Glutamatergic neuron (in vitro differentiated cells): ENCODE data around the gene CRACR2B. TPM values are rescaled to one million over a fixed set of nuclear protein-coding genes. Genes with fewer than 3 reads are reported as not detected.

Source experiments
- DNase-seq: peaks from one replicate; pipeline ENCODE4 v3.0.0; 2022
- H3K27ac Mint-ChIP-seq: one replicate; pipeline ENCODE4 v1.8.0; 2020; ENCODE audit warnings: mild to moderate bottlenecking, mixed read lengths, inconsistent platforms; ENCODE audit not compliant: unreplicated experiment
- H3K27me3 Mint-ChIP-seq: one replicate; pipeline ENCODE4 v1.8.0; 2020; ENCODE audit warnings: mild to moderate bottlenecking, moderate library complexity, mixed read lengths, inconsistent platforms; ENCODE audit not compliant: unreplicated experiment
- H3K36me3 Mint-ChIP-seq: one replicate; pipeline ENCODE4 v1.8.0; 2020; ENCODE audit warnings: mild to moderate bottlenecking, mixed read lengths, inconsistent platforms; ENCODE audit not compliant: unreplicated experiment
- H3K4me1 Mint-ChIP-seq: one replicate; pipeline ENCODE4 v1.8.0; 2020; ENCODE audit warnings: mild to moderate bottlenecking, low read depth, mixed read lengths, inconsistent platforms; ENCODE audit not compliant: unreplicated experiment
- H3K4me3 Mint-ChIP-seq: one replicate; pipeline ENCODE4 v1.8.0; 2020; ENCODE audit warnings: mild to moderate bottlenecking, mixed read lengths, inconsistent platforms; ENCODE audit not compliant: unreplicated experiment
- H3K9me3 Mint-ChIP-seq: one replicate; pipeline ENCODE4 v1.8.0; 2020; ENCODE audit warnings: mild to moderate bottlenecking, moderate library complexity, mixed read lengths, inconsistent platforms; ENCODE audit not compliant: unreplicated experiment
- total RNA-seq: library from RNA; stranded (reverse); fragmentation: NEBNext Ultra II Directional; extraction: Animal tissue kit (Norgen Biotek cat#: 25700); gene quantifications from one replicate; pipeline ENCODE4 v1.2.1, GENCODE V29; 2021; ENCODE audit not compliant: unreplicated experiment
- TF ChIP-seq, protein P1 (sequence below): fragments of 200-600 bp; sonication (generic); IDR thresholded peaks from one replicate; pipeline ENCODE4 v1.5.0; 2021; ENCODE audit not compliant: partially characterized antibody, unreplicated experiment

CRACR2B gene
- total RNA-seq, 1 donor from 2014 or later = 19.7 TPM

DNA sequence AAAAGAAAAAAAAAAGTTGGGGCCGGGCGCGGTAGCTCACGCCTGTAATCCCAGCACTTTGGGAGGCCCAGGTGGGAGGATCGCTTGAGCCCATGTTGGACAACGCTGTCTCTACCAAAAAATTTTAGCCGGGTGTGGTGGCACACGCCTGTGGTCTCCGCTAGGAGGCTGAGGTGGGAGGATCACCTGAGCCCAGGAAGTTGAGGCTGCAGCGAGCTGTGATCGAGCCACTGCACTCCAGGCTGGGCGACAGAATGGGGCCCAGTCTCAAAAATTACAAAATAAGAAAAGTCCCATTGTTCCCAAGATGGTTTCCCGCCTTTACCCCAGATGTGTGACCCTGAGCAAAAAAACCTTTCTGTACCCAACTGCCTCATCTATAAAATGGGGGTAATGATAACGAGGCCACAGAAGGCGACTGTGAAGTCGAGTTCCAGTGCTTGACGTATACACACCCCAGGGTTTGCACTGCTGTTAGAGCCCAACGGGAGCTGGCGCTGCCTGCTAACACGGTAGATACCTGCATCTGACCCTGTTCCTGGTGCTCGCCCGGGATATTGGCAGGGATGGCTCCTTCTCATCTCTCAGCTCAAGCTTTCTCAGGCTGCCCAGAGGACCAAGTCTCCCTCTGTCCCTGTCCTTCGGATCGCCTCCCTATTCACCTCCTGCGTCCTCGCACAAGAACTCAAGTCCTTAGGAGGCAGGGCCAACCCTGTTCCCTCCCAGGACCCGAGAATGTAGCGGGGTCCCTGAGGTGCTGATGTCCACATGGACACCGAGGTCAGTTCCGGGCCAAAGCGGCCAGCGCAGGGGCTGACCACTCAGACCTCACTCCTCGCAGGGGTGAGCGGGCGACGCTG is 19.1 kb upstream of the CRACR2B start:
- H3K4me3 Mint-ChIP-seq = peak overlapping the region; percentile 96
- TF ChIP-seq, protein P1, sequence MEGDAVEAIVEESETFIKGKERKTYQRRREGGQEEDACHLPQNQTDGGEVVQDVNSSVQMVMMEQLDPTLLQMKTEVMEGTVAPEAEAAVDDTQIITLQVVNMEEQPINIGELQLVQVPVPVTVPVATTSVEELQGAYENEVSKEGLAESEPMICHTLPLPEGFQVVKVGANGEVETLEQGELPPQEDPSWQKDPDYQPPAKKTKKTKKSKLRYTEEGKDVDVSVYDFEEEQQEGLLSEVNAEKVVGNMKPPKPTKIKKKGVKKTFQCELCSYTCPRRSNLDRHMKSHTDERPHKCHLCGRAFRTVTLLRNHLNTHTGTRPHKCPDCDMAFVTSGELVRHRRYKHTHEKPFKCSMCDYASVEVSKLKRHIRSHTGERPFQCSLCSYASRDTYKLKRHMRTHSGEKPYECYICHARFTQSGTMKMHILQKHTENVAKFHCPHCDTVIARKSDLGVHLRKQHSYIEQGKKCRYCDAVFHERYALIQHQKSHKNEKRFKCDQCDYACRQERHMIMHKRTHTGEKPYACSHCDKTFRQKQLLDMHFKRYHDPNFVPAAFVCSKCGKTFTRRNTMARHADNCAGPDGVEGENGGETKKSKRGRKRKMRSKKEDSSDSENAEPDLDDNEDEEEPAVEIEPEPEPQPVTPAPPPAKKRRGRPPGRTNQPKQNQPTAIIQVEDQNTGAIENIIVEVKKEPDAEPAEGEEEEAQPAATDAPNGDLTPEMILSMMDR = no peak
- DNase-seq = no peak
- peaks cover 14% of the 10 kb centered on the region for H3K27me3 Mint-ChIP-seq
- H3K27ac Mint-ChIP-seq = peak overlapping the region; percentile 98
- H3K36me3 Mint-ChIP-seq = no peaks in the 10 kb centered on the region
- peaks cover 15% of the 10 kb centered on the region for H3K4me1 Mint-ChIP-seq
- H3K9me3 Mint-ChIP-seq = peaks cover 14% of the 10 kb centered on the region

DNA sequence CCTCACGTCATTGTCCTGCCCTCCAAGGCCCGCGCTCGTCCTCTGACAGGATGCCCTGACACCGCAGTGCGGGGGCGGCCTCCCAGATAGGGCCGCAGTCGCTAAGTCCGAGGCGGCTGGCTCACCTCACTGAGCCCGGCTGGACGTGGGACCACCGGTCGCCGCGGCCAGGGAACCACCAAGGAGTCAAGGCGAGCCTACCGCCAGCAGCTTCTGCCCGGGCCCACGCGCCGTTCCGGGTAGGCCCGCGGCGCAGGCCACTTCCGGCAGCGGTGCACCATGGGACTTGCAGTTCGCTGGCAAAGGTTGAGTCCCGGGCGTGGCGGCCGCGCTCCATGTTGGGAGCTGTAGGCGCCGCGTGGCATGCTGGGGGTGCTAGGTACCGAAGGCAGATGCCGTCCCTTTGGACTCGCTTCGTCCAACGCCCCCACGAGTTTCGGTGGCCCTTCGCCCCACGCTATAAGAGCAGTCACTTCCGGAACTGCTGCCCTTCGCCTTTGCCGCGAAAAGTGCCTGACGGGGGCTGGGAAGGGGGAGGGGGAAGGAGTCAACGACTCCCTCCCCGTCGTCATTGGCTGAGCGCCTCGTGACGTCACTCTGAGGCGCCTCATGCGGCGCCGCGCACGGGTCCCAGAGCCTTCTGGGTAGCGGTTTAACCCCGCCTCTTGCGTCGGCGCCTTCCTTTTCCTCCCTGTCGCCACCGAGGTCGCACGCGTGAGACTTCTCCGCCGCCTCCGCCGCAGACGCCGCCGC is 18.3 kb upstream of the CRACR2B start, which contains the start of gene RPLP2:
RPLP2 (plus strand) TSS at position 681 of the 753 bp plus-strand sequence. CDS start 268 bp downstream, outside the sequence.
- Mint-ChIP-seq H3K27ac (peak within 1 kb of the TSS; percentile 98), H3K9me3 (peaks cover 13% of the 10 kb centered on the region), H3K36me3 (no peaks in the 10 kb centered on the region), H3K27me3 (peaks cover 14% of the 10 kb centered on the region), H3K4me1 (peaks cover 15% of the 10 kb centered on the region), H3K4me3 (peak within 1 kb of the TSS; percentile 96)
- peak; percentile 97 for DNase-seq
- TF ChIP-seq, protein P1 = no peak

DNA sequence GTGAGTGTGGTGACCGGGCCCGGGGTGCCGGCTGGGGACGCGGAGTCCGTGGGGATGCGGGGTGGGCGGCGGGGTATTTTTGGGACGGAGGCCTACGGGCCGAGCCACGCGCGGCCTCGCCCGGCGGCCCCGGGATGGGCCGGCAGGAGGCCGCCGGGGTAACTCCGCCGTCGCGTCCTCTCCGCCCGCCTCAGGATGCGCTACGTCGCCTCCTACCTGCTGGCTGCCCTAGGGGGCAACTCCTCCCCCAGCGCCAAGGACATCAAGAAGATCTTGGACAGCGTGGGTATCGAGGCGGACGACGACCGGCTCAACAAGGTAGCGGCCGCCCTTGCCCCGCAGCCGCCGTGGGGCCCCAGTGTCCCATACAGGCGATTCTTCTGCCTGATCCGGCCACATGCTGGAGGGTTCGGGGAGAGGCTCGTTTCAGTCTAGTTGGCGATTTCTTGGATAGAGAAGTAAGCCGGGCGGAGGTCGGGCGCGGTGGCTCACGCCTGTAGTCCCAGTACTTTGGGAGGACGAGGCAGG is 17.6 kb upstream of the CRACR2B start:
- TF ChIP-seq, protein P1 = no peak
- H3K4me3 Mint-ChIP-seq = peak overlapping the region; percentile 96
- peaks cover 15% of the 10 kb centered on the region for H3K4me1 Mint-ChIP-seq
- peak; percentile 33 for DNase-seq
- H3K27ac Mint-ChIP-seq = peak overlapping the region; percentile 59
- no peaks in the 10 kb centered on the region for H3K36me3 Mint-ChIP-seq
- H3K27me3 Mint-ChIP-seq = peaks cover 14% of the 10 kb centered on the region
- H3K9me3 Mint-ChIP-seq = peaks cover 12% of the 10 kb centered on the region

DNA sequence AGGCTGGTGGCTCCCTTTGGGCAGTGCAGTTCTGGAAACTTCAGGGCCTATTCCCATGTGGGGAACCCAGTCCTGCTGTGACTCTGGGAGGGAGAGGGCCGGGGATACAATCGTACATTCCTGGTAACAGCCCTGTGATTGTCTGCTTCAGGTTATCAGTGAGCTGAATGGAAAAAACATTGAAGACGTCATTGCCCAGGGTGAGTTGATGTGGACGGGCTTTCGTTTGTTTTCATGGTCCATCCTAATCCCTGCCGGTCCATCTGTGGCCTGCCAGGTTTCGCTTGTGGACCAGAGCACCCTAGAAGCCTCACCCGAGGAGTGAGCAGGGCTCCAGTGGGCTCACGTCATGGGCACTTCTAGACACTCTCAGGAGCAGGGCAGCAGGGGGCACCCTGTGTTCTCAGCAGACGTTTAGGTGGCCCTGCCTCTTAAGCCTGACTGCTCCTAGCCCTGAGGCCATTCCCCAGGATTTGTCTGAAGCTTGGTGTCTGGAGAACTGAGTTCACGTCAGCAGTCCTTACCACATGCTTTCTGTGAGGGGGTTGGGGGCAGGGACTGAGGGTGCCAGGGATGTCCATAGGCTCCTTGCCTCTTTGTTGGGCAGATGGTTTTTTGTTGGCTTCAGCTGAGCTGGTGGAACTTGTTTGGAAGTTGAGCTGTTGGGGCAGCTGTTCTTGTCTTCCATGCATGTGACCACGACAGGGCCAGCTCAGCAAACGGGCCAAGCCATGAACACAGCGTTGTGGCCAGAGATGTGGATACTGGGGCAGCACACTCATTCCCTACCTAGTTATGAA is 16.1 kb upstream of the CRACR2B start:
- Mint-ChIP-seq H3K4me1 (peaks cover 11% of the 10 kb centered on the region), H3K36me3 (no peaks in the 10 kb centered on the region), H3K27me3 (peaks cover 8% of the 10 kb centered on the region), H3K27ac (peak overlapping the region; percentile 48), H3K9me3 (peaks cover 7% of the 10 kb centered on the region), H3K4me3 (peak overlapping the region; percentile 92)
- TF ChIP-seq, protein P1 = no peak
- no peak for DNase-seq
